Measurements from ENCODE around the gene ZC3HAV1. TPM values are rescaled to one million over a fixed set of nuclear protein-coding genes. Genes with fewer than 3 reads are reported as not detected.
A peak's percentile ranks its signal among the peaks of the same experiment; 100 is the strongest.
"Not testable (repeated sequence)": the region's sequence is repeated elsewhere in the genome, so short reads cannot be mapped to it uniquely, and the experiment has no call there.

ZC3HAV1 gene
- total RNA-seq, 1 donor from 2014 or later, result 35.0 TPM

- DNase-seq (ENCODE audit: low spot score), result not testable (repeated sequence)
Observed at GRCh38 chr7:139054656-139055055, 54.9 kb downstream of the ZC3HAV1 start.

GRCh38 chr7:139054101-139054500, 55.4 kb downstream of the ZC3HAV1 start:
- DNase-seq (ENCODE audit: low spot score), result no peak

- no peak for DNase-seq (ENCODE audit: low spot score)
Observed at GRCh38 chr7:139051655-139052054, 57.9 kb downstream of the ZC3HAV1 start.

GRCh38 chr7:139049936-139050335, 59.6 kb downstream of the ZC3HAV1 start:
- no peak for DNase-seq (ENCODE audit: low spot score)

GRCh38 chr7:139049111-139049510, 60.4 kb downstream of the ZC3HAV1 start:
- DNase-seq (ENCODE audit: low spot score), result no peak

GRCh38 chr7:139047970-139048369, 61.5 kb downstream of the ZC3HAV1 start:
- DNase-seq (ENCODE audit: low spot score), result no peak

- DNase-seq (ENCODE audit: low spot score), result no peak
Observed at GRCh38 chr7:139046143-139046542, 63.4 kb downstream of the ZC3HAV1 start.

- DNase-seq (ENCODE audit: low spot score), result no peak
Observed at GRCh38 chr7:139044813-139045794, 64.4 kb downstream of the ZC3HAV1 start.

- DNase-seq (ENCODE audit: low spot score), result no peak
Observed at GRCh38 chr7:139043823-139044812, 65.4 kb downstream of the ZC3HAV1 start.

GRCh38 chr7:139041378-139042085, 68.0 kb downstream of the ZC3HAV1 start:
- DNase-seq (ENCODE audit: low spot score), result no peak

GRCh38 chr7:139038691-139039090, 70.8 kb downstream of the ZC3HAV1 start:
- DNase-seq (ENCODE audit: low spot score), result no peak

GRCh38 chr7:139036901-139037300, 72.6 kb downstream of the ZC3HAV1 start:
- DNase-seq (ENCODE audit: low spot score), result no peak

GRCh38 chr7:139035586-139036353, 73.8 kb downstream of the ZC3HAV1 start, which contains the start of gene ZC3HAV1L:
Gene ZC3HAV1L, minus strand, starts transcription at chr7:139036042. Its CDS starts 25 bp downstream, at chr7:139036017.
- peak; percentile 91 for DNase-seq (ENCODE audit: low spot score)

GRCh38 chr7:139034855-139035585, 74.5 kb downstream of the ZC3HAV1 start:
- DNase-seq (ENCODE audit: low spot score), result peak; percentile 89

- no peak for DNase-seq (ENCODE audit: low spot score)
Observed at GRCh38 chr7:139034336-139034735, 75.2 kb downstream of the ZC3HAV1 start.

GRCh38 chr7:139033346-139034114, 76.0 kb downstream of the ZC3HAV1 start:
- DNase-seq (ENCODE audit: low spot score), result no peak

- no peak for DNase-seq (ENCODE audit: low spot score)
Observed at GRCh38 chr7:139032473-139032872, 77.0 kb downstream of the ZC3HAV1 start.

- no peak for DNase-seq (ENCODE audit: low spot score)
Observed at GRCh38 chr7:139029353-139029752, 80.2 kb downstream of the ZC3HAV1 start.

GRCh38 chr7:139026551-139026950, 83.0 kb downstream of the ZC3HAV1 start:
- no peak for DNase-seq (ENCODE audit: low spot score)

Data from mesenteric fat pad (tissue), 1 donor.